Measurements from ENCODE around the gene KLHL25. TPM values are rescaled to one million over a fixed set of nuclear protein-coding genes. Genes with fewer than 3 reads are reported as not detected.

KLHL25 gene
- polyA plus RNA-seq, 1 experiment = 4.5 TPM

DNA sequence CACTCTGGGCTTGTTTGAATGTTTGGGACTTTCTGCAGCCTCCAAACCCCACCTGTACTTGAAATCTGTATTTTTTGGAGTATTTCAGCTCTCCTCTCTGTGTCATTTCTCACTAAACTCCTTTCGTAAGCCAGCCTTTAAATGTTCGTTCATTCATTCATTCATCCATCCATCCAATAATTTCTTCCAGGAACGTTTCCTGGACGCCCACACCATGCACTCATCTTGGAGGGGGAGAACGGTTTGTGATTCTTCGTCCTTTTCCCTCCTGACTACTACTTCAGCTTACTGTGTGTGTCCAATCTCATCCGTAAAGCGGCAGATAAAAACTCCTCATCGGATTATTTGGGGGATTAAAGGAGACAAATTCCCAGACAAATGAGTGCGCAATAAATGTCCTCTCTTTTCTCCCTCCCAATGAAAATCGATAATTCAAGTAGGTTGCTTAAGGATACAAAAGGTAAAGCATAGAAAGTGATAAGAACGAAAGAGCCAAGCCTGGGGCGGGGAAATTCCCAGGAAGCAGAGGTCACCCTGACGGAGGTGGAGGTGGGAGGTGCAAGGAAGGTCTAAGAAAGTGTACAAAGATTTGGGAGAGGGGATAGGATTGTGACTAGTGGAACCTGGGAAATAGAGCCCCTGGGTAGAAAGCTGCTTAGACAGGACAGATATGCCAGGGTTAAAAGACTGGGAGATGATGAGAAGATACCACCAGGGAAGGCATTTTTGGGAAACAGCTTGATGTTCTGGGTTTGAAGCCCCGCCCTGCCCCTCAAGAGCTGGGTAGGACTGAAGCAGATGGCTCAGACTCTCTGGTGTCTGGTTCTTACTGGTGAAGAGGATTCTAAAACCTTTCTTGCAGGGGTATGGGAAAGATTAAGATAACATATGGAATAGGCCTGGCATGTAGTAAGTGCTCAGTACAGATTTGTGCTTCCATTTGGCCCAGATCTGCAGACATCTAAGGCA lies 896 bp upstream of the KLHL25 start:
- TF ChIP-seq, protein P1, sequence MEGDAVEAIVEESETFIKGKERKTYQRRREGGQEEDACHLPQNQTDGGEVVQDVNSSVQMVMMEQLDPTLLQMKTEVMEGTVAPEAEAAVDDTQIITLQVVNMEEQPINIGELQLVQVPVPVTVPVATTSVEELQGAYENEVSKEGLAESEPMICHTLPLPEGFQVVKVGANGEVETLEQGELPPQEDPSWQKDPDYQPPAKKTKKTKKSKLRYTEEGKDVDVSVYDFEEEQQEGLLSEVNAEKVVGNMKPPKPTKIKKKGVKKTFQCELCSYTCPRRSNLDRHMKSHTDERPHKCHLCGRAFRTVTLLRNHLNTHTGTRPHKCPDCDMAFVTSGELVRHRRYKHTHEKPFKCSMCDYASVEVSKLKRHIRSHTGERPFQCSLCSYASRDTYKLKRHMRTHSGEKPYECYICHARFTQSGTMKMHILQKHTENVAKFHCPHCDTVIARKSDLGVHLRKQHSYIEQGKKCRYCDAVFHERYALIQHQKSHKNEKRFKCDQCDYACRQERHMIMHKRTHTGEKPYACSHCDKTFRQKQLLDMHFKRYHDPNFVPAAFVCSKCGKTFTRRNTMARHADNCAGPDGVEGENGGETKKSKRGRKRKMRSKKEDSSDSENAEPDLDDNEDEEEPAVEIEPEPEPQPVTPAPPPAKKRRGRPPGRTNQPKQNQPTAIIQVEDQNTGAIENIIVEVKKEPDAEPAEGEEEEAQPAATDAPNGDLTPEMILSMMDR (IDR thresholded peaks at IDR 0.05; ENCODE audit: insufficient read depth, low read depth, low read length) = no peak
- H3K4me3 ChIP-seq (ENCODE audit: low read depth, low read length) = peak overlapping the region; percentile 45
- ChIA-PET CTCF (no interaction called here), POLR2A (no interaction called here)
- no peaks in the 10 kb centered on the region for H3K36me3 ChIP-seq (ENCODE audit: control insufficient read depth, insufficient read depth, low read length)
- no peak for DNase-seq (ENCODE audit: low read depth)
- no peaks in the 10 kb centered on the region for H3K27me3 ChIP-seq (ENCODE audit: control insufficient read depth, insufficient read depth, low read length)

DNA sequence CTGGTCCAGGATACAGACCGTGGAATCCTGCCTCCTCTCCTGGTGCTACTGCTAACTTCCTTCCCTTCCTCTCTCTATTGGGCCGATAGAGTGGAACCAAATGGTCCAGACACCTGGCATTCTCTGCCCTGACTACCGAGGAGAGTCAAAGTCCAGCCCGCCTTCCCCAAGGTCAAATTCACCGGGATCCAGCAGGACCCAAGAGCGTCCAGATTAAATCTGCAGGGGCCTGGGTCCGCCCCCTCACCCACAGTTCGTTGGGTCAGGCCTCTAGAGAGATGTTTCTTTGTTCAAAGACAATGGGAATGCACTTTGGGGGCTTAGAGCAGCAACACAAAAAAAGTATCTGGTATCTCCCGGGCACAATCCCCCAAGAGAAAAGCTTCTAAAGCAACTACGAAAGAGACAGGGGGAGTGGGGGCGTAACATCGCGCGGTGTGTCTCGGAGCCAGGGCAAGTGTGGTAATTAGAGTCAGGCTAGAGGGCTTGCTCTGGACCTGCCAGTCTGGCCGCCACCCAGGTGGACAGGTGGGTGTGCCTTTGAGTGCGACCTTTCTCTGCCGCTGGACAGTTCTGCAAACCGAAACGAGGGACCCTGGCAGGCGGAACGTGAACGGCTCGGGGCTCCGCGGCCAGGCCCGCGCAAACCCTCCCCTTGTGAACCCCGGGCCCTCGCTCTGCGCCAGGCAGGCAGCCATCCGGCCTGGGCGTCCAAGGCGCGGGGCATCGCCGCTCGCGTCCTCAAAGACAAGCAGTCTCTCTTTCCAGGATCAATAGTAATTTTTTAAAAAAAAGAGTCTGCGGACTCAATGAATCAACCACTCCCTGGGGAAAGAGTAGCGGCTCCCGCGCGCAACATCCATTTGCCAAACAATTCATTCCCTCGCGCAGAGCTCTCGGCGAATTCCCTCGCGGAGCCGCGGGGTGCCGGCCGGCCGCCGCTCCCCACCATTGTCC lies 806 bp downstream of the KLHL25 start:
- TF ChIP-seq, protein P1 (IDR thresholded peaks at IDR 0.05; ENCODE audit: insufficient read depth, low read depth, low read length) = no peak
- peak overlapping the region; percentile 68 for H3K4me3 ChIP-seq (ENCODE audit: low read depth, low read length)
- ChIA-PET POLR2A (no interaction called here), CTCF (interaction anchor here (1.1 to 1.4 kb wide), 2 partner anchors 24 to 38 kb away, joined by 3 to 4 read pairs; no protein-coding TSS in a partner anchor)
- DNase-seq (ENCODE audit: low read depth) = no peak
- H3K36me3 ChIP-seq (ENCODE audit: control insufficient read depth, insufficient read depth, low read length) = no peaks in the 10 kb centered on the region
- H3K27me3 ChIP-seq (ENCODE audit: control insufficient read depth, insufficient read depth, low read length) = no peaks in the 10 kb centered on the region

DNA sequence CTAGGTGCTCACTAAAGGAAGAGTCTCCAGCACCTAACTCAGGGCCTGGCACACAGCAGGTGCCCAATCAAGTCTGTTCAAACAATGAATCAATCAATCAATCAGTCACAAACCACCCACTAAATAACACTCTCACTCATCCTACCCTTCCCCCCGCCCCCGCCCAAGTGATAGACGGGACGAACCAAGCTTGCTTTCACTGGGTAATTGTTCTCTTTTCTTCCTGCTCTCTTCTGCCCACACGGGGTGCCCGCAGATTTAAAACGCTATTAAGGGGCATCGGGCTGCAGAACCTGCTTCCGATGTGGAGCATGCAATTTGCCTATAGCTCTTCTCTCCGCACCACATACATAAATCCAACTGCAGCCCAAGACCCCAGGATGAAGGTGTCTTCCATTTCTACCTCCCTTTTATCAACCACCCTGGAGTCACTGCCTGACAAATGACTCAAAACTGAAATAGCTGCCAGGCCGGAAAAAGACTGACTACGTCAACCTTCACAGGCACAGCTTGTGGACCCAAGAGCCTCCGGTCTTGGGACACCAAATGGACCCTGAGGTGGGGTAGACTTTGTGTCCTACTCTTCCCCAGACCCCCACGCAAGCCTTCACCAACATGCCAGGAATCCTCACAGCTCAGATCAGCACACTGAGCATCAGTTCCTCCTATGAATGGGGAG lies 1.7 kb downstream of the KLHL25 start:
- ChIA-PET POLR2A (no interaction called here), CTCF (interaction anchor here (1.1 to 1.4 kb wide), 2 partner anchors 25 to 39 kb away, joined by 3 to 4 read pairs; no protein-coding TSS in a partner anchor)
- no peak for DNase-seq (ENCODE audit: low read depth)

DNA sequence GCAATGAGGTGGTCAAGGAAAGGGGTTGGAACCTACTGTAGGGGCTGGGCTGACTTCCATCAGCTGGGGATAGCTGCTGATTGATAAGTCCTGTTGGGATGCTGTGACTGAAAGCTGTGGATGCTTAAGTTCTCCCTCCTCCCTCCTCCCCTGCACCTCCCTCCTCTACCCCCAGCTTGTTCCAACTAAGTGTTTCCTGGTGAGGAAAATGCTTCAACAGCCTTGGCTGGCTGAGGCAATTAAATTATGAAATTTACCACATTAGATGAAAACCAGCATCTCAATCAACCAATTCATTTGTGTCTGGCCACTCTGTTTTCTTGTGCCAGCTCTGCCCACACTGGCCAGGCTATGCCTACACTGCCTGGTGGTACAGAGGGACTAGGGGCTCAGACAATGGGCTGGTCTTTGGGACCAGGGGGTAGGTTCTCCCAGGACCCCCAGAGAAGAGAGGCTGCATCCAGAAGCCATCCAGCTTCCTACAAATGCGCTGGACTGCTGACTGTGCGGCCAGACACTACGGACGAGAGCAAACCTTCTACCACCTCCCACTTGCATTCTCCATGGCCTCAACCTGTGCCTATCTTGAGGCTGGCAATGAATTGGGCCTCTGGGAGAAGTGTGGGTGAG lies 2.5 kb downstream of the KLHL25 start:
- TF ChIP-seq, protein P1 (IDR thresholded peaks at IDR 0.05; ENCODE audit: insufficient read depth, low read depth, low read length) = no peak
- no peak for DNase-seq (ENCODE audit: low read depth)
- ChIA-PET POLR2A (interaction anchor here (0.6 kb wide), 1 partner anchor 22 kb away, joined by 3 read pairs; no protein-coding TSS in a partner anchor), CTCF (no interaction called here)
- Histone ChIP-seq H3K36me3 (ENCODE audit: control insufficient read depth, insufficient read depth, low read length) (no peaks in the 10 kb centered on the region), H3K27me3 (ENCODE audit: control insufficient read depth, insufficient read depth, low read length) (no peaks in the 10 kb centered on the region), H3K4me3 (ENCODE audit: low read depth, low read length) (no peak overlapping the region)

More for the DNA sequence above, 1.7 kb downstream of the KLHL25 start:
- no peaks in the 10 kb centered on the region for H3K36me3 ChIP-seq (ENCODE audit: control insufficient read depth, insufficient read depth, low read length)
- peak overlapping the region; percentile 68 for H3K4me3 ChIP-seq (ENCODE audit: low read depth, low read length)
- TF ChIP-seq, protein P1 (IDR thresholded peaks at IDR 0.05; ENCODE audit: insufficient read depth, low read depth, low read length) = no peak
- no peaks in the 10 kb centered on the region for H3K27me3 ChIP-seq (ENCODE audit: control insufficient read depth, insufficient read depth, low read length)
